HepG2 (cell line): ENCODE measurements around the gene CARS2. TPM values are rescaled to one million over a fixed set of nuclear protein-coding genes. Genes with fewer than 3 reads are reported as not detected.

Experiments used
- ATAC-seq: fragments of 200-7000 bp; cut with Tn5 transposase; 3 replicates; pipeline ENCODE4 v1.9.1; 2020; ENCODE audit warnings: mild to moderate bottlenecking, moderate library complexity
- BruUV-seq: library from RNA; stranded (reverse); fragments of 400-500 nt; replicated peaks from 2 replicates; lab custom pipeline; 2021; lab: Mats Ljungman, UMichigan
- CTCF ChIA-PET: fragments of 300-600 bp; formaldehyde crosslinking; extraction: SDS; loops from one replicate; lab custom pipeline; 2021; ENCODE audit warnings: low total read pairs, inconsistent platforms, low intra/inter-chr PET ratio; lab: Yijun Ruan, JAX
- POLR2A ChIA-PET: fragments of 350-600 bp; sonication (Branson Sonifier 250); formaldehyde crosslinking; loops from one replicate; lab custom pipeline; 2020; ENCODE audit warnings: antibody characterized with exemption, inconsistent platforms; lab: Yijun Ruan, JAX
- DNase-seq: peaks from one replicate; pipeline ENCODE4 v3.0.0-alpha.2; 2015; ENCODE audit warnings: low spot score
- FAIRE-seq: peaks from 3 replicates; lab custom pipeline; 2011; peaks lifted over from hg19 to GRCh38; lab: Jason Lieb, UNC
- H2AFZ ChIP-seq: one replicate; pipeline ENCODE4 v1.6.1; 2011; ENCODE audit warnings: low read length, inconsistent platforms
- H3K27ac ChIP-seq: fragments of 300-600 bp; 3 replicates; pipeline ENCODE4 v1.8.0; 2011; ENCODE audit warnings: mixed run types, mild to moderate bottlenecking, mixed read lengths, low read length, inconsistent platforms; ENCODE audit not compliant: insufficient read depth; ENCODE audit errors: extremely low read length
- H3K27me3 ChIP-seq, 2 experiments: fragments of 200-600 bp in 1 of 2; 2 replicates in 1 of 2; 3 replicates in 1 of 2; pipeline versions ENCODE4 v1.6.0 to v1.8.0; 2011; ENCODE audit warnings: low read length in 2 of 2, mild to moderate bottlenecking in 2 of 2, moderate library complexity in 2 of 2, inconsistent platforms in 1 of 2; ENCODE audit not compliant: insufficient read depth in 2 of 2, control insufficient read depth in 1 of 2
- H3K36me3 ChIP-seq, 2 experiments: fragments of 200-600 bp in 1 of 2; replicated peaks in 1 of 2; 2 replicates in 1 of 2; 3 replicates in 1 of 2; pipeline versions ENCODE4 v1.5.1 to v1.8.0; 2011; ENCODE audit warnings: low read length in 2 of 2, inconsistent platforms in 1 of 2; ENCODE audit not compliant: insufficient read depth in 2 of 2, control insufficient read depth in 1 of 2
- H3K4me1 ChIP-seq: 2 replicates; pipeline ENCODE4 v1.5.1; 2012; ENCODE audit warnings: low read length, inconsistent platforms; ENCODE audit not compliant: insufficient read depth
- H3K4me2 ChIP-seq: 2 replicates; pipeline ENCODE4 v1.6.0; 2011; ENCODE audit warnings: low read depth, low read length, inconsistent platforms
- H3K4me3 ChIP-seq, 3 experiments: fragments of 200-600 bp in 1 of 3; sonication (generic), shearing (Covaris generic) in 1 of 3; replicated peaks in 1 of 3; 2 replicates each; pipeline ENCODE4 v1.5.1; 2011 to 2016; ENCODE audit warnings: low read length in 3 of 3, inconsistent platforms in 2 of 3, low read depth in 2 of 3, mild to moderate bottlenecking in 2 of 3, control low read depth in 1 of 3, mixed read lengths in 1 of 3; ENCODE audit not compliant: insufficient read depth in 1 of 3
- H3K79me2 ChIP-seq: one replicate; pipeline ENCODE4 v1.6.1; 2011; ENCODE audit warnings: low read length, inconsistent platforms; ENCODE audit not compliant: insufficient read depth
- H3K9ac ChIP-seq: 2 replicates; pipeline ENCODE4 v1.6.0; 2011; ENCODE audit warnings: mild to moderate bottlenecking, low read depth, low read length, inconsistent platforms; ENCODE audit not compliant: insufficient read depth
- H3K9me3 ChIP-seq: 2 replicates; pipeline ENCODE4 v1.5.1; 2012; ENCODE audit warnings: mild to moderate bottlenecking, low read length
- H4K20me1 ChIP-seq: 2 replicates; pipeline ENCODE4 v1.6.0; 2011; ENCODE audit warnings: inconsistent platforms, mild to moderate bottlenecking, low read length, moderate library complexity; ENCODE audit not compliant: insufficient read depth
- ASH2L ChIP-seq: fragments of 300-600, 200-600 bp; sonication (generic); IDR thresholded peaks from 2 replicates; pipeline ENCODE4 v1.7.0; 2017; ENCODE audit warnings: low read depth, mild to moderate bottlenecking, moderate library complexity, mixed read lengths, low read length; ENCODE audit not compliant: insufficient read length
- ETV5 ChIP-seq: IDR thresholded peaks from 2 replicates; pipeline ENCODE4 v1.6.1; 2018; ENCODE audit warnings: missing biosample characterization, missing genetic modification reagents, inconsistent platforms, borderline replicate concordance
- PHF8 ChIP-seq: sonication (generic); formaldehyde crosslinking; IDR thresholded peaks from 2 replicates; pipeline ENCODE4 v1.5.0; 2020; ENCODE audit warnings: missing genetic modification reagents
- SNRNP70 ChIP-seq: fragments of 200-400 bp; formaldehyde crosslinking; IDR thresholded peaks from 2 replicates; pipeline ENCODE4 v1.6.1; 2017; ENCODE audit warnings: mild to moderate bottlenecking, low read depth, low read length, moderate library complexity
- TP53 ChIP-seq: sonication (generic); formaldehyde crosslinking; conservative IDR thresholded peaks from 2 replicates; pipeline ENCODE4 v1.4.0; 2020; ENCODE audit warnings: missing genetic modification reagents
- ZNF350 ChIP-seq: sonication (generic); formaldehyde crosslinking; IDR thresholded peaks from 2 replicates; pipeline ENCODE4 v1.4.0; 2020; ENCODE audit warnings: mild to moderate bottlenecking, low read depth, missing genetic modification reagents, borderline replicate concordance
- ZNF839 ChIP-seq: sonication (generic); formaldehyde crosslinking; IDR thresholded peaks from 2 replicates; pipeline ENCODE4 v1.4.0; 2020; ENCODE audit warnings: missing genetic modification reagents, mild to moderate bottlenecking, borderline replicate concordance
- WGBS: methylation state at CpG from one replicate; pipeline ENCODE4 v1.1.6; 2017; ENCODE audit warnings: low lambda C conversion rate; 5-methylcytosine and 5-hydroxymethylcytosine counted together
- in situ Hi-C: cut with HindIII; loops from 2 replicates; pipeline ENCODE4 v1.10.0; 2017; ENCODE audit warnings: low pct_unique_long_range_greater_than_20kb; ENCODE audit not compliant: extremely low pct_ligation_motif_present
- intact Hi-C: fragments of 100-400 bp; cut with micrococcal nuclease; formaldehyde crosslinking; loops from one replicate; pipeline ENCODE4 v1.10.0; 2022; ENCODE audit not compliant: unreplicated experiment
- polyA plus RNA-seq, 8 experiments: library from polyadenylated mRNA; depleted of rRNA in 3 of 8; stranded (reverse) in 7 of 8; unstranded in 1 of 8; fragments of >200 nt; fragmentation: Illumina TruSeq in 4 of 8; extraction: Trizol in 4 of 8; gene quantifications; 2 replicates each; pipeline versions ENCODE4 v1.2.1 to v1.2.3, GENCODE V29; 2011 to 2016; ENCODE audit warnings: low read depth in 4 of 8, missing spikeins in 1 of 8, mixed read lengths in 1 of 8; ENCODE audit not compliant: insufficient read depth in 1 of 8
- total RNA-seq, 5 experiments: library from RNA; depleted of rRNA; stranded (reverse); fragments of >200 nt; fragmentation: Illumina TruSeq; extraction: Trizol; gene quantifications; 2 replicates each; pipeline ENCODE4 v1.2.3, GENCODE V29; 2016; ENCODE audit warnings: low read depth in 1 of 5
- TF ChIP-seq, protein P1 (sequence below): sonication (generic); formaldehyde crosslinking; IDR thresholded peaks from 2 replicates; pipeline ENCODE4 v1.9.0; 2021; ENCODE audit warnings: missing genetic modification reagents, borderline replicate concordance
- TF ChIP-seq, protein P2 (sequence below): sonication (generic); formaldehyde crosslinking; IDR thresholded peaks from 2 replicates; pipeline ENCODE4 v1.5.0; 2020; ENCODE audit warnings: mild to moderate bottlenecking, low read depth, missing genetic modification reagents, borderline replicate concordance

The CARS2 gene
- total and polyA plus RNA-seq, 2 of the 13 experiments (the other 11 are each of a cell fraction or from before 2014, with no cell fraction given), result 41.1 to 59.3 TPM

DNA sequence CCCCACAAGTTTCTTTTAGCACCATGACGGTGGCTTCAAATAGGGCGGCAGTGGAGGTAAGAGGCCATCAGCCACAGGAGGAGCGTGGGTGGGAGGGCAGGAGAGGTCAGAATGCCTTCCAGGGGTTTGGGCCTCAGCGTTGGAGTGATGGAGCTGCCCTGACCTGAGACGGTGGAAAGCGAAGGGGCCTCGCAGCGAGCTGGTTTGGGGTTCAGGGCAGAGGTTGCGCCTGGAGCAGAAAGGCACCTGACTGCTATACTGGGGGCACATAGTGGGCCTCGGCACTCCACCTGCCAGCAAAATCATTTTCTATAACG lies 91.0 kb downstream of the CARS2 start (continued):
- TF ChIP-seq ZNF350 (CRISPR knock-in tag), result 0 out of 2 replicates have a peak, but pooled peaks have one; percentile 54
- TF ChIP-seq ETV5, result no peak
- no peak for TF ChIP-seq TP53 (CRISPR knock-in tag)
- no peak for TF ChIP-seq SNRNP70
- TF ChIP-seq ZNF839, result 0 out of 2 replicates have a peak, but pooled peaks have one; percentile 34
- TF ChIP-seq, protein P1, sequence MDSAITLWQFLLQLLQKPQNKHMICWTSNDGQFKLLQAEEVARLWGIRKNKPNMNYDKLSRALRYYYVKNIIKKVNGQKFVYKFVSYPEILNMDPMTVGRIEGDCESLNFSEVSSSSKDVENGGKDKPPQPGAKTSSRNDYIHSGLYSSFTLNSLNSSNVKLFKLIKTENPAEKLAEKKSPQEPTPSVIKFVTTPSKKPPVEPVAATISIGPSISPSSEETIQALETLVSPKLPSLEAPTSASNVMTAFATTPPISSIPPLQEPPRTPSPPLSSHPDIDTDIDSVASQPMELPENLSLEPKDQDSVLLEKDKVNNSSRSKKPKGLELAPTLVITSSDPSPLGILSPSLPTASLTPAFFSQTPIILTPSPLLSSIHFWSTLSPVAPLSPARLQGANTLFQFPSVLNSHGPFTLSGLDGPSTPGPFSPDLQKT (CRISPR knock-in tag), result no peak
- TF ChIP-seq, all 625 proteins: peak for 17

DNA sequence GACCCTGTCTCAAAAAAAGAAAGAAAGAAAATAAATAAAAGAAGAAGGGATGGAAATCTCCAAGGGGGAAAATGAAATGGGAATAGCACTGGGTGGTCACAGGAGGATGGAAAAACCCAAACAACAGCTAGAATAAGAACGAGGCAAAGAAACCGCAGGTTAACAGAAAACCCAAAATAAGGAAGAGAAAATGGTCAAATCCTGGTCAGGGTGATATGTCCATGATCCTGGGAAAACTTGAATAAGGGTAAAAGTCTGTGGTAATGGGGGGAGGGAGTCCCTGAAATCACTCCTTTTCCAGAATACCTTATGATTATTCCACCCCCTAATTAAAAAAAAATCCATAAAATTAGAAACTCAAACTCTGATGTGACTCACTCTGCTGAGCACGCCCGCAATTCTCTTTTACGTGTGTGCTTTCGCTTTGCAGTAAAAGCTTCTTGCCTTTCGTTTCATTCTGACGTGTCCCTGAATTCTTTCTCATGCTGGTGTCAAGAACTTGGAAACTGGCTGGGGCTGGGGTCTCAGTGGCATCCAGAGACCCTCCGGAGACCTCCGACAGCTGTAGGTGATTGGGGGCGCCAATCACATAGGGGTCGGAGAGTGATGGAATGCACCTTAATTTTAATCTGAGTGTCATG lies 94.8 kb downstream of the CARS2 start:
- Histone ChIP-seq H3K9me3 (no peaks in the 10 kb centered on the region), H3K79me2 (peaks cover 3% of the 10 kb centered on the region), H3K27ac (no peak overlapping the region), H3K4me3 (peak overlapping the region; percentile 48 to 78 (median 68)), H3K4me2 (peak overlapping the region; percentile 85), H3K27me3 (peaks cover 1 to 13% of the 10 kb centered on the region in 2 experiments; a peak in 3 of 5 replicates), H3K36me3 (no peaks in the 10 kb centered on the region), H2AFZ (peak overlapping the region; percentile 77), H4K20me1 (no peaks in the 10 kb centered on the region), H3K4me1 (peaks cover 41% of the 10 kb centered on the region), H3K9ac (peak overlapping the region; percentile 42; the same call in 1 of the 2 replicates)
- intact Hi-C loops, result no loop called here
- POLR2A ChIA-PET, result interaction anchor here (1.2 kb wide), 1 partner anchor 34 kb away, joined by 3 read pairs; no protein-coding TSS in a partner anchor
- no TSS peak for BruUV-seq
- ATAC-seq (no peak), DNase-seq (no peak), FAIRE-seq (no peak)
- in situ Hi-C loops, result no loop called here
- WGBS, result 20% methylated on average over 12 of the region's 12 CpGs
- CTCF ChIA-PET, result no interaction called here
- TF ChIP-seq ASH2L, result peak; percentile 20
- 0 out of 2 replicates have a peak, but pooled peaks have one; percentile 9 for TF ChIP-seq PHF8
- TF ChIP-seq, protein P2, sequence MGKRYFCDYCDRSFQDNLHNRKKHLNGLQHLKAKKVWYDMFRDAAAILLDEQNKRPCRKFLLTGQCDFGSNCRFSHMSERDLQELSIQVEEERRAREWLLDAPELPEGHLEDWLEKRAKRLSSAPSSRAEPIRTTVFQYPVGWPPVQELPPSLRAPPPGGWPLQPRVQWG (CRISPR knock-in tag), result no peak
